Measurements from ENCODE around the gene OTOP2. TPM values are rescaled to one million over a fixed set of nuclear protein-coding genes. Genes with fewer than 3 reads are reported as not detected.

Gene OTOP2
- total RNA-seq: not detected

- DNase-seq (ENCODE audit: low read depth in 2 of 3, low spot score in 2 of 3): peak in 1 of 3 donors; percentile 47
These were observed at the start of gene OTOP2 for GRCh38 chr17:74924250-74924948. TSS of gene OTOP2 (plus strand) at chr17:74924273. CDS start at chr17:74924633, 360 bp downstream.

DNA sequence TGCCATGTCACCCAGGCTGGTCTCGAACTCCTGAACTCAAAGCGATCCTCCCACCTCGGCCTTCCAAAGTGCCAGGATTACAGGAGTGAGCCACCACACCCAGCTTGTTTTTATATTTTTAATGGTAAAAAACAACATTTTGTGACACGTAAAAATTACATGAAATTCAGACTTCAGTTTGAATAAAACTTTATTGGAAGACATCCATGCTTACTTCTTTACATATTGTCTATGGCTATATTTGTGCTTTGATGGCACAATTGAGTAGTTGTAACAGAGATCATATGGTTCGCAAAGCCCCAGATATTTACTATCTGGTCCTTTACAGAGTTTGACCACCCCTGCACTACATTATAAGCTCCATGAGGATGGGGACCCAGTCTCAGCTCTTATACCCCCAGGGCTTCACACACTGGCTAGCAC is 49.4 kb upstream of the OTOP2 start:
- no peak for DNase-seq (ENCODE audit: low read depth in 2 of 3, low spot score in 2 of 3)

GRCh38 chr17:74875155-74875976 is 48.7 kb upstream of the OTOP2 start:
- no peak for DNase-seq (ENCODE audit: low read depth in 2 of 3, low spot score in 2 of 3)

DNA sequence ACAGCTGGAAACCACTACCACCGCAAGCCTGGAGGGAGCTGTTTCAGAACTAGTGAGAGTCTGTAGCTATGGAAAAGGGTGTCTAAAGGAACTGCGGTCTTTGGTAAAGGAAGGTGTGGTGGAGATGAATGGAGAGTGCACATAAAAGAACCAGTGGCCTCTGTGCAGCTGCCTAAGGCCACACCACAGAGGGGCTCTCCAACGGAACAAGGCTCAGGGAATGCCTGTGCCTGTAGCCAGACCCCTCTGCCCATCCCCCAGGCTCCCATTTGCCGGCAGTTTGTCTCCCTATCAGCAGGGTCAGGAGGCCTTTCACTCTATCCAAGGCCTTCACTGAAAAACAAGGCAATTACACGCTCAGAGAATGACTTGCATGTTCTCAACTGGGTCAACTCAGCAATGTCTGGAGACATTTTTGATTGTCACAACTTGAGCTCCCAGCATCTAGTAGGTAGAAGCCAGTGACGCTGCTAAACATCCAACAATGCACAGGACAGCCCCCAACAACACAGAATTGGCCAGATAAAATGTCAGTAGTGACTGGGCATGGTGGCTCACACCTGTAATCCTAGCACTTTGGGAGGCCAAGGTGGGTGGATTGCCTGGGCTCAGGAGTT is 48.0 kb upstream of the OTOP2 start:
- no peak for DNase-seq (ENCODE audit: low read depth in 2 of 3, low spot score in 2 of 3)

GRCh38 chr17:74877592-74878548 is 46.2 kb upstream of the OTOP2 start:
- no peak for DNase-seq (ENCODE audit: low read depth in 2 of 3, low spot score in 2 of 3)

DNA sequence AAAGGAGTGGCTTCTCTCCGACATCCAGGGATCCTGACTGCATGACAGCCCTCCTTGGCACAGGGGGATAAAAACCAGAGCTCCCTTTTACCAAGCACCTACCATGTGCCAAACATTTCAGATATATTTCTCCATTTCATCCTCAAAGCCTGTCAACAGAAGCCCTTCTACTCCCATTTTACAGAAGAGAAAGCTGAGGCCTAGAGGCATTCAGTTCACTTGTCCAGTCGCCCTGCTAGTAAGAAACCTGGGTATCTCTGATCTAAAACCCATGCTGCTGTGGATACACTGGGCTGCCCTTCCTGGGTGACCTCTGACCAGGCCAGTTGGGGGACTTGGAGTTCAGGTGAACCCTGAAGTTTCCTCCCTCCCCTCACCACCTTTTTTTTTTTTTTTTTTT is 45.4 kb upstream of the OTOP2 start:
- no peak for DNase-seq (ENCODE audit: low read depth in 2 of 3, low spot score in 2 of 3)

GRCh38 chr17:74879308-74879707 is 44.8 kb upstream of the OTOP2 start:
- DNase-seq (ENCODE audit: low read depth in 2 of 3, low spot score in 2 of 3): no peak

- no peak for DNase-seq (ENCODE audit: low read depth in 2 of 3, low spot score in 2 of 3)
These were observed 43.0 kb upstream of the OTOP2 start for GRCh38 chr17:74881073-74881472.

- DNase-seq (ENCODE audit: low read depth in 2 of 3, low spot score in 2 of 3): no peak
These were observed 41.4 kb upstream of the OTOP2 start for GRCh38 chr17:74882517-74883240.

- no peak for DNase-seq (ENCODE audit: low read depth in 2 of 3, low spot score in 2 of 3)
These were observed 40.8 kb upstream of the OTOP2 start for GRCh38 chr17:74883241-74883745.

- DNase-seq (ENCODE audit: low read depth in 2 of 3, low spot score in 2 of 3): no peak
These were observed 35.6 kb upstream of the OTOP2 start for GRCh38 chr17:74888469-74888868.

- DNase-seq (ENCODE audit: low read depth in 2 of 3, low spot score in 2 of 3): no peak
These were observed 33.5 kb upstream of the OTOP2 start for GRCh38 chr17:74890554-74890953.

- no peak for DNase-seq (ENCODE audit: low read depth in 2 of 3, low spot score in 2 of 3)
These were observed 31.8 kb upstream of the OTOP2 start for GRCh38 chr17:74892013-74892841.

DNA sequence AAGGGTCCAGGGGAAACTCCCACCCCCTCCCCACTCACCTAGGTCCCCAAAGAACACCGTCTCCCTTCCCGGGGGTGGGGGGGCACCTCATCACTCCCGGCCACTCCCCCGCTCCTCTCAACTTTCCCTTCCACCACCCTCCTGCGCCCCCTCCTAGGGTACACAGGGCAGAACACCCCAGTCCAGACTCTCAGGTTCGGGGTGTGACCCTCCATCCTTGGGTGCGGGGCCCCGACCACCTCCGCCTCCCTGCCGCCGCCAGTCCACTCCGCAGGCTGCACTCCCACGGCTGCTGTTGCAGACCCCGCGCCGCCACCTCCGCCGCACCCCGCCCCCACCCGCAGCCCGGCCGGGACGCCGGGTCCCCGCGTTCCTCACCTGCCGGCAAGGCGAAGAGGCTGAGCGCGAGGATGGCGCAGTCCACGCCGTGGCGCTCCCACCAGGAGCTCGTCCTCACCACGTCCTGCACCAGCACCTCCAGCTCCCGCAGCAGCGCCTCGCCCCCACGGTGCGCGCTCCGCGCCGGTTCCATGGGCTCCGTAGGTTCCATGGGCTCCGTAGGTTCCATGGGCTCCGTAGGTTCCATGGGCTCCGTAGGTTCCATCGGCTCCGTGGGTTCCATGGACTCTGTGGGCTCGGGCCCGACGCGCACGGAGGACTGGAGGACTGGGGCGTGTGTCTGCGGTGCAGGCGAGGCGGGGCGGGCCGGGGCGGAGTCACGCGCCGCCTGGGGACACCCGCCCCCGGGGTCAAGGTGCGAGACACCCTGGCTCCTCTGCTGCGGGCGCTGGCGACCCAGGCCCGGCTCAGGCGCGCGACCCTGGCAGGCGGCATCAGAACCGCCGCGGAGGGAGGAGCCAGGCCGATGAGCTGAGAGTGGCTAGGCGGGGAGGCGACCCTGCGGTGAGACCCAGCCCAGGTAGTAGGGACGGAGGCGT is 30.8 kb upstream of the OTOP2 start, which contains the start of gene FADS6:
Gene FADS6, minus strand, starts transcription at position 660 of the 938 bp plus-strand sequence. Its CDS starts 38 bp downstream, at position 622.
- DNase-seq (ENCODE audit: low read depth in 2 of 3, low spot score in 2 of 3): no peak

DNA sequence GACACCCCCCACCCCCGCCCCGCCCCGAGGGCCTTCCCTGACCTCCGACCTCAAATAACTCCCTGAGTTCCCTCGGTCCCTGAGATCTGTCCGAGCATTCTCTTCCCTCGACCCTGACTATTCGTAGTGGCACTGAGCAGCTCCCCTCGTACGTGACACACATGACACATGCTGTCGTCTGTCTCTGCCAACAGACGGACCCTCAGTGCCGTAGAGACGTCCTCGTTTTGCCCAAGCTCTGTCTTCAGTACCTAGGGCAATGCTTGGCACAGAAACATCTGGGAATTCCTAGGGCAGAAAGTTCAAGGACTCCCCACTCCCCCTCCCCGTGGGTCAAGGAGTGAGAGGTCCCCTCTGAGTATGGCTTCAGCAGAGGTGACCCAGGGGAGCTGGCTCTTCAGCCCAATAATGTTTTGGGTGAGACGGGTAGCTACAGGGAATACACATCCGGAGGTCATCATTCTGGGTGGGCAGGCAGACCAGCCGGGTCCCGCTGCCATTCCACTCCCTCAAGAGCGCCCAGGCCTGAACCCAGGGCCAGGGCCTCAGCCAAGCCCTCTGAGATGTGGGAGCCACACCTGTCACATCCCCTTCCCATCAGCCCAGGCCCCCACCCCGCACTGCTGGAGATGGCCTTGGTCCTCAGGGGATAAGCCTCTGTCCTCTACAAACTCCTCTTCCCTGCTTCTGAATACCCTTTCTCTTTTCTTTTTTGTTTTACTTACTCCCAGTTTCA is 30.0 kb upstream of the OTOP2 start:
- no peak for DNase-seq (ENCODE audit: low read depth in 2 of 3, low spot score in 2 of 3)

DNA sequence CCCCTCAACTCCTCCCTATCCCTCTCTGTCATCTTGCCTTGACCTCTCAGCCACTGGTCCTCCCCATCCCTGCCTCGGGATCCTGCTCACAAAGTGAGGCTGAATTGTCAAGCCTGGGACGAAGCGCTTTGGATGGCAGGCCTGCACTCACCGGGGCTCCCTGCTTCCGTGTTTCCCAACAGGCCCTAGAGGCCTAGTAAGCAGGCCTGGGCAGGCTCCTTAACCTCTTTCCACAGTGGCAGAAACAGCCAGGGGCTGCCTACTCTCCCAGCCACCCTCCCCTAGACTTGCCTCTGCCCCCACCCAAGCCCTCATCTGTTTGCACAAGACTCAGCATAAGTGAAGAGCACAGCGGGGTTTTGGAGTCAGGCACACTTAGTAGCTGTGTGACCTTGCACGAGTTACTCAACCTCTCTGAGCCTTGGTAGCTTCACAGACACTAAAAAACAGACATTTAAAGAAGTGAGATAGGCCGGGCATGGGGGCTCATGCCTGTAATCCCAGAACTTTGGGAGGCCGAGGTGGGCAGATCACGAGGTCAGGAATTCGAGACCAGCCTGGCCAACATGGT is 25.6 kb upstream of the OTOP2 start:
- no peak for DNase-seq (ENCODE audit: low read depth in 2 of 3, low spot score in 2 of 3)
